Astrocyte (in vitro differentiated cells and primary cell): ENCODE data around the gene CAPZB. TPM values are rescaled to one million over a fixed set of nuclear protein-coding genes. Genes with fewer than 3 reads are reported as not detected.

ENCODE experiments used
- DNase-seq: peaks from one replicate; pipeline ENCODE4 v3.0.0-alpha.2; 2010; ENCODE audit warnings: low read depth
- FAIRE-seq: peaks from 2 replicates; lab custom pipeline; 2011; peaks lifted over from hg19 to GRCh38; lab: Jason Lieb, UNC
- H2AFZ ChIP-seq: 2 replicates; pipeline ENCODE4 v1.6.0; 2012; ENCODE audit warnings: low read depth, low read length, inconsistent platforms
- H3K27ac ChIP-seq: 2 replicates; pipeline ENCODE4 v1.5.1; 2011; ENCODE audit warnings: low read depth, low read length, inconsistent platforms
- H3K27me3 ChIP-seq: 2 replicates; pipeline ENCODE4 v1.6.0; 2011; ENCODE audit warnings: low read length, inconsistent platforms; ENCODE audit not compliant: insufficient read depth
- H3K36me3 ChIP-seq: 2 replicates; pipeline ENCODE4 v1.5.1; 2011; ENCODE audit warnings: low read length, inconsistent platforms; ENCODE audit not compliant: insufficient read depth
- H3K4me1 ChIP-seq: 2 replicates; pipeline ENCODE4 v1.5.1; 2011; ENCODE audit warnings: low read length, inconsistent platforms; ENCODE audit not compliant: insufficient read depth
- H3K4me2 ChIP-seq: 2 replicates; pipeline ENCODE4 v1.6.0; 2012; ENCODE audit warnings: low read length, inconsistent platforms
- H3K4me3 ChIP-seq: 2 replicates; pipeline ENCODE4 v1.5.1; 2011; ENCODE audit warnings: low read depth, mild to moderate bottlenecking, low read length, inconsistent platforms; ENCODE audit not compliant: insufficient read depth
- H3K79me2 ChIP-seq: 2 replicates; pipeline ENCODE4 v1.6.0; 2012; ENCODE audit warnings: mild to moderate bottlenecking, low read length, inconsistent platforms; ENCODE audit not compliant: insufficient read depth
- H3K9ac ChIP-seq: 2 replicates; pipeline ENCODE4 v1.6.0; 2012; ENCODE audit warnings: mild to moderate bottlenecking, low read length, inconsistent platforms
- H3K9me3 ChIP-seq: 2 replicates; pipeline ENCODE4 v1.5.1; 2012; ENCODE audit warnings: low read depth, mild to moderate bottlenecking, low read length, inconsistent platforms; ENCODE audit not compliant: insufficient read depth
- H4K20me1 ChIP-seq: 2 replicates; pipeline ENCODE4 v1.6.0; 2012; ENCODE audit warnings: low read length, inconsistent platforms; ENCODE audit not compliant: insufficient read depth
- H3K27ac Mint-ChIP-seq: one replicate; pipeline ENCODE4 v1.8.0; 2021; ENCODE audit warnings: mild to moderate bottlenecking, mixed read lengths; ENCODE audit not compliant: unreplicated experiment
- H3K27me3 Mint-ChIP-seq: one replicate; pipeline ENCODE4 v1.8.0; 2021; ENCODE audit warnings: low read depth, mixed read lengths; ENCODE audit not compliant: unreplicated experiment
- H3K36me3 Mint-ChIP-seq: one replicate; pipeline ENCODE4 v1.8.0; 2021; ENCODE audit warnings: low read depth, mixed read lengths; ENCODE audit not compliant: unreplicated experiment
- H3K4me1 Mint-ChIP-seq: one replicate; pipeline ENCODE4 v1.8.0; 2021; ENCODE audit warnings: low read depth, mixed read lengths; ENCODE audit not compliant: unreplicated experiment
- H3K4me3 Mint-ChIP-seq: one replicate; pipeline ENCODE4 v1.8.0; 2021; ENCODE audit warnings: mild to moderate bottlenecking, moderate library complexity, mixed read lengths; ENCODE audit not compliant: unreplicated experiment
- H3K9me3 Mint-ChIP-seq: one replicate; pipeline ENCODE4 v1.8.0; 2021; ENCODE audit warnings: mild to moderate bottlenecking, mixed read lengths; ENCODE audit not compliant: unreplicated experiment
- EZH2 ChIP-seq: IDR thresholded peaks from 2 replicates; pipeline ENCODE4 v1.6.1; 2012; ENCODE audit warnings: mild to moderate bottlenecking, low read length, inconsistent platforms; ENCODE audit not compliant: insufficient read depth
- total RNA-seq: library from RNA; stranded (reverse); gene quantifications from 2 replicates; pipeline ENCODE4 v1.2.1, GENCODE V29; 2021
- TF ChIP-seq, protein P1 (sequence below): IDR thresholded peaks from 2 replicates; pipeline ENCODE4 v1.5.1; 2011; ENCODE audit warnings: low read depth, mild to moderate bottlenecking, inconsistent platforms, low read length, moderate library complexity; ENCODE audit not compliant: insufficient read depth

CAPZB gene
- total RNA-seq, 1 donor from 2014 or later = 458 TPM

DNA sequence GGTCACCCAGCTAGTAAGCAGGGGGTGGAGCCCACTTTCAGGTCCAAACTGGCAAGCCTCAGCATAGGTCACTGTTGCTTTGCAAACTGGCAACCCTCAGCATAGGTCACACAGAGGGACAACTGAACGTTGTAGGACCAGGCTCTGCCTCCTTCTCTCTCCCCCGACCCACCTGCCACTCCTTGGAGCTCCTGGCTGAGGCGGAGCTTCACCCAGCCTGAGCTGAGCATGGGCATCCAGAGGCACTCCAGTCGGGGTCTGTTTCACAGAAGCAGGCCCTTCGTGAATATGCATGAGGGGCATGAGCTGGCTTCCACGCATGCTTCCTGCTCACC is 24.2 kb downstream of the CAPZB start:
- peaks cover 21% of the 10 kb centered on the region for H3K4me1 ChIP-seq
- peaks cover 95% of the 10 kb centered on the region for H3K79me2 ChIP-seq
- no peak overlapping the region for H3K9ac ChIP-seq
- Mint-ChIP-seq H3K4me1 (peaks cover 42% of the 10 kb centered on the region), H3K4me3 (no peak overlapping the region), H3K36me3 (peaks cover 2% of the 10 kb centered on the region), H3K27me3 (no peaks in the 10 kb centered on the region), H3K9me3 (no peaks in the 10 kb centered on the region), H3K27ac (no peak overlapping the region)
- H3K4me3 ChIP-seq = no peak overlapping the region
- no peak for TF ChIP-seq EZH2
- TF ChIP-seq, protein P1, sequence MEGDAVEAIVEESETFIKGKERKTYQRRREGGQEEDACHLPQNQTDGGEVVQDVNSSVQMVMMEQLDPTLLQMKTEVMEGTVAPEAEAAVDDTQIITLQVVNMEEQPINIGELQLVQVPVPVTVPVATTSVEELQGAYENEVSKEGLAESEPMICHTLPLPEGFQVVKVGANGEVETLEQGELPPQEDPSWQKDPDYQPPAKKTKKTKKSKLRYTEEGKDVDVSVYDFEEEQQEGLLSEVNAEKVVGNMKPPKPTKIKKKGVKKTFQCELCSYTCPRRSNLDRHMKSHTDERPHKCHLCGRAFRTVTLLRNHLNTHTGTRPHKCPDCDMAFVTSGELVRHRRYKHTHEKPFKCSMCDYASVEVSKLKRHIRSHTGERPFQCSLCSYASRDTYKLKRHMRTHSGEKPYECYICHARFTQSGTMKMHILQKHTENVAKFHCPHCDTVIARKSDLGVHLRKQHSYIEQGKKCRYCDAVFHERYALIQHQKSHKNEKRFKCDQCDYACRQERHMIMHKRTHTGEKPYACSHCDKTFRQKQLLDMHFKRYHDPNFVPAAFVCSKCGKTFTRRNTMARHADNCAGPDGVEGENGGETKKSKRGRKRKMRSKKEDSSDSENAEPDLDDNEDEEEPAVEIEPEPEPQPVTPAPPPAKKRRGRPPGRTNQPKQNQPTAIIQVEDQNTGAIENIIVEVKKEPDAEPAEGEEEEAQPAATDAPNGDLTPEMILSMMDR = no peak
- no peak overlapping the region for H2AFZ ChIP-seq
- no peaks in the 10 kb centered on the region for H3K27me3 ChIP-seq
- no peak for FAIRE-seq
- H3K9me3 ChIP-seq = no peaks in the 10 kb centered on the region
- H3K36me3 ChIP-seq = peaks cover 9% of the 10 kb centered on the region
- DNase-seq = no peak
- H3K4me2 ChIP-seq = no peak overlapping the region
- H4K20me1 ChIP-seq = peaks cover 93% of the 10 kb centered on the region
- no peak overlapping the region for H3K27ac ChIP-seq

DNA sequence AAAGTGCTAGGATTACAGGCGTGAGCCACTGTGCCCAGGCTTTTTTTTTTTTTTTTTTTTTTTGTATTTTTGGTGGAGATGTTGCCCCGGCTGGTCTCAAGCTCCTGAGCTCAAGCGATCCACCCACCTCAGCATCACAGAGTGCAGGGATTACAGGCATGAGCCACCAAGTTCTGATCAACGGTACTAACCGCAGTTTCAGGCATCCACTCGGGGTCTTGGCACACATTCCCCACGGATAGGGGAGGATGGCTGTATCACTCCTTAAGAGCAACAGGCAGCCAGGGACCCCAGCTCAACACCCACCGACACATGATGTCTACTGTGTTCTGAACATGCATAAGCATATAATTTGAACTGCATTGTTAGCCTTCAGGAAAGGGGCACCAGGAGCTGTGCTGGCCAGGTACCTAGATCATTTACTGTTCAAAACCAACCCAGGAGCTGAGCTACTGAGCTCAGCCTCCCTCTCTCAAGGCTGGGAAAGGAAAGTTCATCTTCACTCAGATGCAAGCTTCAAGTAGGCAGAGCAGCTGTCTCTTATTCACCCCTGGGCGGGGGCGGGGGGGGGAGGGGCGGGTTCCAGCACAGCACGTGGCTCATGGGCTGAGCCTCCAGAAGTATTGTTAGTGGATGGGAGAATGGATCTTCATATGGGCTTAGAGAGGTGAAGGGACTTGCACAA is 24.7 kb downstream of the CAPZB start:
- Mint-ChIP-seq H3K27me3 (no peaks in the 10 kb centered on the region), H3K9me3 (no peaks in the 10 kb centered on the region), H3K4me1 (peaks cover 43% of the 10 kb centered on the region), H3K36me3 (peaks cover 2% of the 10 kb centered on the region), H3K27ac (peak overlapping the region; percentile 84), H3K4me3 (no peak overlapping the region)
- no peak for TF ChIP-seq EZH2
- TF ChIP-seq, protein P1 = no peak
- Histone ChIP-seq H3K27me3 (no peaks in the 10 kb centered on the region), H3K27ac (no peak overlapping the region), H4K20me1 (peaks cover 93% of the 10 kb centered on the region), H3K4me1 (peaks cover 22% of the 10 kb centered on the region), H3K79me2 (peaks cover 95% of the 10 kb centered on the region), H3K9ac (no peak overlapping the region), H3K9me3 (no peaks in the 10 kb centered on the region), H3K4me3 (no peak overlapping the region), H2AFZ (no peak overlapping the region), H3K36me3 (peaks cover 8% of the 10 kb centered on the region), H3K4me2 (no peak overlapping the region)
- FAIRE-seq = no peak
- no peak for DNase-seq

GRCh38 chr1:19458815-19459417 is 26.4 kb downstream of the CAPZB start:
- H3K36me3 Mint-ChIP-seq = no peaks in the 10 kb centered on the region
- Histone ChIP-seq H2AFZ (no peak overlapping the region), H3K4me3 (no peak overlapping the region), H3K4me1 (peaks cover 39% of the 10 kb centered on the region), H3K9ac (no peak overlapping the region), H3K4me2 (no peak overlapping the region), H3K79me2 (peaks cover 97% of the 10 kb centered on the region), H3K36me3 (peaks cover 4% of the 10 kb centered on the region), H4K20me1 (peaks cover 96% of the 10 kb centered on the region), H3K27ac (no peak overlapping the region), H3K9me3 (no peaks in the 10 kb centered on the region), H3K27me3 (no peaks in the 10 kb centered on the region)
- DNase-seq (no peak), FAIRE-seq (no peak)
- H3K27ac Mint-ChIP-seq = peak overlapping the region; percentile 4
- H3K27me3 Mint-ChIP-seq = no peaks in the 10 kb centered on the region
- H3K4me1 Mint-ChIP-seq = peaks cover 51% of the 10 kb centered on the region
- H3K4me3 Mint-ChIP-seq = no peak overlapping the region
- TF ChIP-seq, protein P1 = no peak
- no peak for TF ChIP-seq EZH2
- no peaks in the 10 kb centered on the region for H3K9me3 Mint-ChIP-seq
